ENCODE measurements around the gene ZBTB42. TPM values are rescaled to one million over a fixed set of nuclear protein-coding genes. Genes with fewer than 3 reads are reported as not detected.

ZBTB42 gene
- total RNA-seq, 4 donors from 2014 or later, result 3.0 to 8.0 (median 6.3) TPM

- DNase-seq (ENCODE audit: low spot score), result no peak
- TF ChIP-seq, protein P1, sequence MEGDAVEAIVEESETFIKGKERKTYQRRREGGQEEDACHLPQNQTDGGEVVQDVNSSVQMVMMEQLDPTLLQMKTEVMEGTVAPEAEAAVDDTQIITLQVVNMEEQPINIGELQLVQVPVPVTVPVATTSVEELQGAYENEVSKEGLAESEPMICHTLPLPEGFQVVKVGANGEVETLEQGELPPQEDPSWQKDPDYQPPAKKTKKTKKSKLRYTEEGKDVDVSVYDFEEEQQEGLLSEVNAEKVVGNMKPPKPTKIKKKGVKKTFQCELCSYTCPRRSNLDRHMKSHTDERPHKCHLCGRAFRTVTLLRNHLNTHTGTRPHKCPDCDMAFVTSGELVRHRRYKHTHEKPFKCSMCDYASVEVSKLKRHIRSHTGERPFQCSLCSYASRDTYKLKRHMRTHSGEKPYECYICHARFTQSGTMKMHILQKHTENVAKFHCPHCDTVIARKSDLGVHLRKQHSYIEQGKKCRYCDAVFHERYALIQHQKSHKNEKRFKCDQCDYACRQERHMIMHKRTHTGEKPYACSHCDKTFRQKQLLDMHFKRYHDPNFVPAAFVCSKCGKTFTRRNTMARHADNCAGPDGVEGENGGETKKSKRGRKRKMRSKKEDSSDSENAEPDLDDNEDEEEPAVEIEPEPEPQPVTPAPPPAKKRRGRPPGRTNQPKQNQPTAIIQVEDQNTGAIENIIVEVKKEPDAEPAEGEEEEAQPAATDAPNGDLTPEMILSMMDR (IDR thresholded peaks at IDR 0.05), result no peak
- no peak for ATAC-seq (ENCODE audit: low FRiP score)
Measured at GRCh38 chr14:104788873-104789663, 11.8 kb upstream of the ZBTB42 start.

DNA sequence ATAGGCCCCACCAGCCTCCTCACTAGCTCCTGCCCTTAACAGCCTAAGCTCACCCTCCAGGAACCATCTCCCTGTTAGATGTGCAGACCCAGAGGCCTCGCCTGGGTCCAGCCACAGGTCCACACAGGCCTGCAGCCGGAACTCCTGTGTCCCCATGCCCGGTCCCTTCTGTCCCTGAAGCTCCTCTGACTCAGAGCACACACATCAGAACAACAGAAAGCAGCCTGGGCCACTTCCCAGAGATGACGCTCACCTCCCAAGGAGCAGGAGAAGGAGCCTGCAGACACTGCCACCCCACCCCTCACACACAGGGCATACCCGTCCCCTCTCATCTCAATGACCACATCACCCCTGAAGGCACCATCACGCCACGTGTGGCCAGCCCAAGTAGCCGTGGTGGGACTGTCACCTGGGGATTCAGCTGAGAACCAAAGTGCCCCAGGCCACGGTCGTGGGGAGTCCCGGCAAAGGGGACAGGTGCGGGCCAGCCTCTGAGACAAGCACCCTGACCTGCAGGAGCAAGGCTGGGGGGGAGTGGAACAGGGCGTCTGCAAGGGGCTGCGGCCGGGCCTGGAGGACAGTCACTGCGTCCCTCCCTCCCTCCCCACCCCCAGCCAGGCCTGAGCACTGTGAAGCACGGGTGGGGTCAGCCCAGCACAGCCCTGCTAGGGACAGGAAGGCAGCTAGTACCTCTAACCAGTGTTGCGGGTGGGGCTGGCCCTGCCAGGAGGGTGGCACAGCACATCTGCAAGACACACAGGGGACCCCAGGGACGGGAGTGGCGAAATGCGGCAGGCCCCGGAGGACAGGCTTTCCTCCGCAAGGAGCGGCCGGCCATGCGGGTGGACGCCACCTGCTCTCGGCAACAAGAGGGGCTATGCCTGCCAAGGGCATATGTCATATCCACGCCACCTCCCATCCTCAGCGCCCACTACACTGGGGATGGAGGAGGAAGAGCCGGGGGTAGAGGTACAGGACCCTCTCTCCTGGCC is 10.9 kb upstream of the ZBTB42 start:
- ATAC-seq (ENCODE audit: low FRiP score) (no peak), DNase-seq (ENCODE audit: low spot score) (no peak)
- TF ChIP-seq, protein P1 (IDR thresholded peaks at IDR 0.05), result no peak

DNA sequence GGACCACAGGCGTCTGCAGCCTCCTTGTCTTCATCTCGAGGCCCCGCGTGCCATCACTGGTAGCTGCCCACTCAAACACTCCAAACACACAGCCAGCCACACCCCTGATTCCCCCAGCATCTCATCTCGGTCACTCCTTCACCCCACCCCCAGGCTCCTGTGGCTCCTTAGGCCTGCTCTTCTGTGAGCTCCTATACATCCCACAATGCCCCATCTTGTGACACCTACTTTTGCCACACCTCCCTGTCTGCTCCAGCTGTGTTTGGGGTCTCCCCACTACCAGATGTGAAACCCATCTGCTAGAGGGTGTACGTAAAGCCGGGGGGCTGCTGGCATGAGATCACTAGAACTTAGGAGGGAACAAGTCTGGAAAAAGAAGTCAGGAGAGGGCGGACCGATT is 9.5 kb upstream of the ZBTB42 start:
- DNase-seq (ENCODE audit: low spot score), result no peak
- TF ChIP-seq, protein P1 (IDR thresholded peaks at IDR 0.05), result no peak
- no peak for ATAC-seq (ENCODE audit: low FRiP score)

GRCh38 chr14:104792101-104792884 is 8.6 kb upstream of the ZBTB42 start:
- TF ChIP-seq, protein P1 (IDR thresholded peaks at IDR 0.05), result no peak
- DNase-seq (ENCODE audit: low spot score) (no peak), ATAC-seq (ENCODE audit: low FRiP score) (no peak)

DNA sequence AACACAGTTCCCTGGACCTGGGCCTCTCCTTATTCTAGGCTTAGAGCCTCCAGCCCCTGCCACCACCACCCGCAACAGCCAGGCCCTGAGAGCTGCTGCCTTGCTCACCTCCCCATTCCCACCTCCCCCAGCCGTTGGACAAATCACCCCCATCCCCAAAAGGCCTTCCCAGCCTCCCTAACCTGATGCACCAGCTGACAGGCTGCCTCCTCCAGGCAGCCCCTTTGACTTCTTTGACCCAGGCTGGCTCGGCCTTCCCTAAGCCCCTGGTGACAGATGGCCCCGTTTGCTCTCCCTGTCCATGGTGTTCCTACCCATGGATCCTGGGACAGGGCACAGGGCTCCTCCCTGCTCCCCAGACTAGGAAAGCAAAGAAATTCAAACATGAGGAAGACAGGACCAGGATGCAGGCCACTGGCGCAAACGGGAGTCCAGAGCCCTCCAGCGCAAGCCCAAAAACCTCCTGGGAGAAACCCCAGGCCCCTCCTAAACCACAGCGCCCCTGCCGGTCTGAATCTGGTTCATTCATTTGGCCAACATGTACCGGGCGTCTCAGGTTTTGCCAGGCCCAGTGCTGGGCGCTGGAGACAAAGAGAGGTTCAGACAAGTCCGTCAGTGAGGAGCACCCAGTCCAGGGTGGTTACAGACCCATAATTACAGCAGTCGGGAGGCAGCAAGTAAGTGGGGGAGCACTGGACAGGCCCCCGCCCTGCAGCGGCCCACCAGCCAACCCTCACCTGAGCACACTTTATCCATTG is 7.8 kb upstream of the ZBTB42 start:
- DNase-seq (ENCODE audit: low spot score) (no peak), ATAC-seq (ENCODE audit: low FRiP score) (no peak)
- TF ChIP-seq, protein P1 (IDR thresholded peaks at IDR 0.05), result no peak

GRCh38 chr14:104793703-104793959 is 7.3 kb upstream of the ZBTB42 start:
- TF ChIP-seq, protein P1 (IDR thresholded peaks at IDR 0.05), result no peak
- ATAC-seq (ENCODE audit: low FRiP score) (no peak), DNase-seq (ENCODE audit: low spot score) (no peak)

Data from omental fat pad (tissue), 4 donors.